ENCODE measurements around the gene LUC7L3.
A peak's percentile ranks its signal among the peaks of the same experiment; 100 is the strongest.
"Not testable (repeated sequence)": the region's sequence is repeated elsewhere in the genome, so short reads cannot be mapped to it uniquely, and the experiment has no call there.

The LUC7L3 gene

DNA sequence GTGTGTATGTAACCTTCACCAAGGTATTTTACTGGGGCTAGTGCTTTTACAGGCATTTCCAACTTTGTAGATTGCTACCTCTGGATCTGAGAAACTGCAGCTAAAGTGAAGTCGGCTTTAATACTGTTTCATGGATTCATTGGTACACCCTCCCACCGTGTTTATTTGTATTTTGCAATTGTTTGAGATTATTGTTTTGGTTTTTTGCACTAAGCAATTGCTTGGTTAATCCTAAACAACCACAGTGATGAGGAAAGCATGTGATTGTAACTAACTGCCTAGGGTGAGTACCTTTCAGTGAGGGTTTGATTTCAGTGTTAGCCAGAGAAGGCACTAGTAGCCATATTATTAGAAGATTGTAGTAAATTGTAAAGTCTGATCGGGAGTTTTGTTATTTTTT is 3.3 kb downstream of the LUC7L3 start:
- Histone ChIP-seq H3K4me3 (ENCODE audit: insufficient read depth, low read length, poor library complexity, severe bottlenecking) (no peak overlapping the region), H3K9me3 (ENCODE audit: insufficient read depth, low read length) (no peaks in the 10 kb centered on the region), H3K9ac (ENCODE audit: low read length) (peak overlapping the region; percentile 25), H3F3A (ENCODE audit: insufficient read depth) (0 out of 2 replicates have a peak, but pooled peaks cover 5% of the 10 kb centered on the region), H3K27ac (ENCODE audit: low read depth, low read length) (no peak overlapping the region), H3K27me3 (ENCODE audit: low read length) (no peaks in the 10 kb centered on the region), H4K20me1 (ENCODE audit: low read depth, low read length) (peaks cover 49% of the 10 kb centered on the region), H2AFZ (ENCODE audit: low read depth, low read length, severe bottlenecking) (no peak overlapping the region), H3K79me2 (ENCODE audit: insufficient read depth, low read length) (peaks cover 84% of the 10 kb centered on the region), H3K36me3 (ENCODE audit: low read length) (peaks cover 9% of the 10 kb centered on the region; the same call in 1 of the 2 replicates), H3K4me2 (ENCODE audit: low read depth, low read length, poor library complexity, severe bottlenecking) (peak overlapping the region; percentile 95), H3K9me2 (replicated peaks; ENCODE audit: insufficient read depth, low read length) (no peaks in the 10 kb centered on the region)
- TF ChIP-seq, protein P1, sequence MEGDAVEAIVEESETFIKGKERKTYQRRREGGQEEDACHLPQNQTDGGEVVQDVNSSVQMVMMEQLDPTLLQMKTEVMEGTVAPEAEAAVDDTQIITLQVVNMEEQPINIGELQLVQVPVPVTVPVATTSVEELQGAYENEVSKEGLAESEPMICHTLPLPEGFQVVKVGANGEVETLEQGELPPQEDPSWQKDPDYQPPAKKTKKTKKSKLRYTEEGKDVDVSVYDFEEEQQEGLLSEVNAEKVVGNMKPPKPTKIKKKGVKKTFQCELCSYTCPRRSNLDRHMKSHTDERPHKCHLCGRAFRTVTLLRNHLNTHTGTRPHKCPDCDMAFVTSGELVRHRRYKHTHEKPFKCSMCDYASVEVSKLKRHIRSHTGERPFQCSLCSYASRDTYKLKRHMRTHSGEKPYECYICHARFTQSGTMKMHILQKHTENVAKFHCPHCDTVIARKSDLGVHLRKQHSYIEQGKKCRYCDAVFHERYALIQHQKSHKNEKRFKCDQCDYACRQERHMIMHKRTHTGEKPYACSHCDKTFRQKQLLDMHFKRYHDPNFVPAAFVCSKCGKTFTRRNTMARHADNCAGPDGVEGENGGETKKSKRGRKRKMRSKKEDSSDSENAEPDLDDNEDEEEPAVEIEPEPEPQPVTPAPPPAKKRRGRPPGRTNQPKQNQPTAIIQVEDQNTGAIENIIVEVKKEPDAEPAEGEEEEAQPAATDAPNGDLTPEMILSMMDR (IDR thresholded peaks at IDR 0.05; ENCODE audit: insufficient read depth, low read length, poor library complexity, severe bottlenecking), result no peak
- TF ChIP-seq EZH2phosphoT487 (conservative IDR thresholded peaks at IDR 0.05; ENCODE audit: low read length), result no peak

DNA sequence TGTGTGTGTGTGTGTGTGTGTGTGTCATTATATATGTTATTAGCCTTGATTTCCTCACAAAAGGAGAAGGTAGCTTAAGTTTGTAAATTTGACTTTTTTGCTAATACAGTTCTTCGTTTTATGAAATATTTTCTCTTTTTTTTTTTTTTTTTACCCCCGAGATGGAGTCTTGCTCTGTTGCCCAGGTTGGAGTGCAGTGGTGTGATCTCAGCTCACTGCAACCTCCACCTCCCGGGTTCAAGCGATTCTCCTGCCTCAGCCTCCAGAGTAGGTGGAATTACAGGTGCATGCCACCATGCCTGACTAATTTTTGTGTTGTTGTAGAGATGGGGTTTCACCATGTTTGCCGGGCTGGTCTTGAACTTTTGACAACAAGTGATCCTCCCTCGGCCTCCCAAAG is 5.2 kb downstream of the LUC7L3 start:
- H3K27ac ChIP-seq (ENCODE audit: low read depth, low read length); H3K9me2 ChIP-seq (replicated peaks; ENCODE audit: insufficient read depth, low read length); H3K9ac ChIP-seq (ENCODE audit: low read length); H2AFZ ChIP-seq (ENCODE audit: low read depth, low read length, severe bottlenecking); H3K4me3 ChIP-seq (ENCODE audit: insufficient read depth, low read length, poor library complexity, severe bottlenecking); H3K36me3 ChIP-seq (ENCODE audit: low read length); H3K9me3 ChIP-seq (ENCODE audit: insufficient read depth, low read length); H3K27me3 ChIP-seq (ENCODE audit: low read length); H3F3A ChIP-seq (ENCODE audit: insufficient read depth): not testable (repeated sequence)
- H3K79me2 ChIP-seq (ENCODE audit: insufficient read depth, low read length), result peaks cover 100% of the 10 kb centered on the region
- H3K4me2 ChIP-seq (ENCODE audit: low read depth, low read length, poor library complexity, severe bottlenecking), result peak overlapping the region; percentile 95
- H4K20me1 ChIP-seq (ENCODE audit: low read depth, low read length), result peaks cover 59% of the 10 kb centered on the region

DNA sequence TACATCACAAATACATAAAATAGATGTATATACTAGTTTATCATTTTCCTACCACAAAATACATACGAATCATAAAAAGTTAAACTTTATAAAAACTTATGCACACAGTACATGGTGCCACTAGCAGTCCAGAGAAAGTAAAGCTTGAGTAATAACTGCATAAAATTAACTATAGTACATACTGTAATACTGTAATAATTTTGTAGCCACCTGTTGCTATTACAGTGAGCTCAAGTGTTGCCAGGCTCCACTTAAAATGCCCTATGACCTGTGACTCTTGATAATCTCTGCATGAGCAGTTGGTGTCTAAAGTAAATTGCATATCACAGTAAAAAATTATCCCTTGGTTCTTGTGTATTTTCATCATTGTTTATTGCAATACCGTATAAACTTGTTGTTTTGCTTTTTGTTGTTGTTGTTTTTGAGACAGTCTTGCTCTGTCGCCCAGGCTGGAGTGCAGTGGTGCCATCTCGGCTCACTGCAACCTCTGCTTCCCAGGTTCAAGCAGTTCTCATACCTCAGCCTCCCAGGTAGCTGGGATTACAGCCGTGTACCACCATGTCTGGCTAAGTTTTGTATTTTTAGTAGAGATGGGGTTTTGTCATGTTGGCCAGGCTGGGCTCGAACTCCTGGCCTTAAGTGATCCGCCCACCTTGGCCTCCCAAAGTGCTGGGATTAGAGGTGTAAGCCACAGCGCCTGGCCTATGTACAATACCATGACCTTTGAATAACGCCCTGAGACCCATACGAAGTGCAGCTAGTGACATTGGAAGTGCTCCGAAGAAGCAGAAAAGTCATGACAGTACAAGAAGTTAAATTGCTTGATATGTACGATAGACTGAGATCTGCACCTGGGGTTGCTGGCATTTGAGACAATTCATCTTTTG is 6.6 kb downstream of the LUC7L3 start:
- H3K9ac ChIP-seq (ENCODE audit: low read length), result no peak overlapping the region
- no peaks in the 10 kb centered on the region for H3K9me3 ChIP-seq (ENCODE audit: insufficient read depth, low read length)
- H4K20me1 ChIP-seq (ENCODE audit: low read depth, low read length), result peaks cover 49% of the 10 kb centered on the region
- H2AFZ ChIP-seq (ENCODE audit: low read depth, low read length, severe bottlenecking), result no peak overlapping the region
- peaks cover 100% of the 10 kb centered on the region for H3K79me2 ChIP-seq (ENCODE audit: insufficient read depth, low read length)
- H3K36me3 ChIP-seq (ENCODE audit: low read length), result peaks cover 9% of the 10 kb centered on the region; the same call in 1 of the 2 replicates
- TF ChIP-seq EZH2phosphoT487 (conservative IDR thresholded peaks at IDR 0.05; ENCODE audit: low read length), result no peak
- TF ChIP-seq, protein P1 (IDR thresholded peaks at IDR 0.05; ENCODE audit: insufficient read depth, low read length, poor library complexity, severe bottlenecking), result no peak
- no peaks in the 10 kb centered on the region for H3K9me2 ChIP-seq (replicated peaks; ENCODE audit: insufficient read depth, low read length)
- H3K4me2 ChIP-seq (ENCODE audit: low read depth, low read length, poor library complexity, severe bottlenecking), result peak overlapping the region; percentile 13
- H3K27ac ChIP-seq (ENCODE audit: low read depth, low read length), result no peak overlapping the region
- H3K4me3 ChIP-seq (ENCODE audit: insufficient read depth, low read length, poor library complexity, severe bottlenecking), result no peak overlapping the region
- H3F3A ChIP-seq (ENCODE audit: insufficient read depth), result peaks cover 7% of the 10 kb centered on the region; the same call in 1 of the 2 replicates
- H3K27me3 ChIP-seq (ENCODE audit: low read length), result no peaks in the 10 kb centered on the region

DNA sequence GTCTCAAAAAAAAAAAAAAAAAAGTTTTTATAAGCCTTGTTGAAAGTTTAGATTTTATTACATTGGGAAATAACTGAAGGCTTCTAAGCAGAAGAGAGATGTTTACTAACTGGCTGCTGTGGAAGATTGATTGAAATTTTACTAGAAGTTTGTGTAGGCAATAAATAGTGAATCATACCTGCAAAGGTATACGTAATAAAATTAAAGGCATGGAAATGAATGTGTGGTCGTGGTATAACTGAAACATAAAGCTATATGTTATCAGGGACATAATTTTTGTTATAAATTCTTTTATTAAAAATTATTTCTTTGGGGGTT is 8.7 kb downstream of the LUC7L3 start:
- peak overlapping the region; percentile 18 for H3K4me2 ChIP-seq (ENCODE audit: low read depth, low read length, poor library complexity, severe bottlenecking)
- no peaks in the 10 kb centered on the region for H3K9me3 ChIP-seq (ENCODE audit: insufficient read depth, low read length)
- H3K27me3 ChIP-seq (ENCODE audit: low read length), result no peaks in the 10 kb centered on the region
- peaks cover 2% of the 10 kb centered on the region; the same call in 1 of the 2 replicates for H3K36me3 ChIP-seq (ENCODE audit: low read length)
- H2AFZ ChIP-seq (ENCODE audit: low read depth, low read length, severe bottlenecking), result no peak overlapping the region
- TF ChIP-seq, protein P1 (IDR thresholded peaks at IDR 0.05; ENCODE audit: insufficient read depth, low read length, poor library complexity, severe bottlenecking), result no peak
- TF ChIP-seq EZH2phosphoT487 (conservative IDR thresholded peaks at IDR 0.05; ENCODE audit: low read length), result no peak
- peaks cover 10% of the 10 kb centered on the region for H3F3A ChIP-seq (ENCODE audit: insufficient read depth)
- H3K79me2 ChIP-seq (ENCODE audit: insufficient read depth, low read length), result peaks cover 100% of the 10 kb centered on the region
- no peak overlapping the region for H3K9ac ChIP-seq (ENCODE audit: low read length)
- H3K4me3 ChIP-seq (ENCODE audit: insufficient read depth, low read length, poor library complexity, severe bottlenecking), result no peak overlapping the region
- H3K9me2 ChIP-seq (replicated peaks; ENCODE audit: insufficient read depth, low read length), result no peaks in the 10 kb centered on the region
- H3K27ac ChIP-seq (ENCODE audit: low read depth, low read length), result no peak overlapping the region
- H4K20me1 ChIP-seq (ENCODE audit: low read depth, low read length), result peaks cover 34% of the 10 kb centered on the region

All from SU-DHL-6 (cell line).